Choroid plexus epithelial cell (primary cell): Measurements from ENCODE around the gene TFRC.

ENCODE experiments used
- DNase-seq: peaks from one replicate; pipeline ENCODE4 v3.0.0-alpha.2; 2010; ENCODE audit warnings: low read depth
- H3K4me3 ChIP-seq: 2 replicates; pipeline ENCODE4 v1.5.1; 2011; ENCODE audit warnings: low read depth, mild to moderate bottlenecking, control low read depth, low read length, moderate library complexity
- TF ChIP-seq, protein P1 (sequence below): conservative IDR thresholded peaks from 2 replicates; pipeline ENCODE4 v1.5.1; 2011; ENCODE audit warnings: low read depth, mild to moderate bottlenecking, control low read depth, inconsistent platforms, low read length, moderate library complexity

Gene TFRC

DNA sequence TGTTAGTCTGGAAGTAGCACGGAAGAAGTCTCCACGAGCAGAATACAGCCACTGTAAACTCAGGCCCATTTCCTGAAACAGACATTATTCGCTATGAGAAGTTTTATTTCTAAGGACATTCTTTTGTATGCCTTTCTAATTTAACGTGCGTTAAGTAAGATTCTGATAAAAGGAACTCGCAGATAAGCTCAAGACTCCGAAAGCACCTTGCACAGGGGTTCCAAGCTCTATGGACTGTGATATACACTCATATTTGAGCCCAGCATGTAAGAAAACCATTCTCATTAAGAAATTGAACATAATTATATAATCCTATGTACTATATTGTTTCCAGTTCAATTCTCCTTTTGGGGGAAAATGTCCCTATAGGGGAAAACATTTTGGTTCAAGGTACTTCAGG is 28.4 kb downstream of the TFRC start:
- no peak overlapping the region for H3K4me3 ChIP-seq
- DNase-seq = no peak
- TF ChIP-seq, protein P1, sequence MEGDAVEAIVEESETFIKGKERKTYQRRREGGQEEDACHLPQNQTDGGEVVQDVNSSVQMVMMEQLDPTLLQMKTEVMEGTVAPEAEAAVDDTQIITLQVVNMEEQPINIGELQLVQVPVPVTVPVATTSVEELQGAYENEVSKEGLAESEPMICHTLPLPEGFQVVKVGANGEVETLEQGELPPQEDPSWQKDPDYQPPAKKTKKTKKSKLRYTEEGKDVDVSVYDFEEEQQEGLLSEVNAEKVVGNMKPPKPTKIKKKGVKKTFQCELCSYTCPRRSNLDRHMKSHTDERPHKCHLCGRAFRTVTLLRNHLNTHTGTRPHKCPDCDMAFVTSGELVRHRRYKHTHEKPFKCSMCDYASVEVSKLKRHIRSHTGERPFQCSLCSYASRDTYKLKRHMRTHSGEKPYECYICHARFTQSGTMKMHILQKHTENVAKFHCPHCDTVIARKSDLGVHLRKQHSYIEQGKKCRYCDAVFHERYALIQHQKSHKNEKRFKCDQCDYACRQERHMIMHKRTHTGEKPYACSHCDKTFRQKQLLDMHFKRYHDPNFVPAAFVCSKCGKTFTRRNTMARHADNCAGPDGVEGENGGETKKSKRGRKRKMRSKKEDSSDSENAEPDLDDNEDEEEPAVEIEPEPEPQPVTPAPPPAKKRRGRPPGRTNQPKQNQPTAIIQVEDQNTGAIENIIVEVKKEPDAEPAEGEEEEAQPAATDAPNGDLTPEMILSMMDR = no peak

DNA sequence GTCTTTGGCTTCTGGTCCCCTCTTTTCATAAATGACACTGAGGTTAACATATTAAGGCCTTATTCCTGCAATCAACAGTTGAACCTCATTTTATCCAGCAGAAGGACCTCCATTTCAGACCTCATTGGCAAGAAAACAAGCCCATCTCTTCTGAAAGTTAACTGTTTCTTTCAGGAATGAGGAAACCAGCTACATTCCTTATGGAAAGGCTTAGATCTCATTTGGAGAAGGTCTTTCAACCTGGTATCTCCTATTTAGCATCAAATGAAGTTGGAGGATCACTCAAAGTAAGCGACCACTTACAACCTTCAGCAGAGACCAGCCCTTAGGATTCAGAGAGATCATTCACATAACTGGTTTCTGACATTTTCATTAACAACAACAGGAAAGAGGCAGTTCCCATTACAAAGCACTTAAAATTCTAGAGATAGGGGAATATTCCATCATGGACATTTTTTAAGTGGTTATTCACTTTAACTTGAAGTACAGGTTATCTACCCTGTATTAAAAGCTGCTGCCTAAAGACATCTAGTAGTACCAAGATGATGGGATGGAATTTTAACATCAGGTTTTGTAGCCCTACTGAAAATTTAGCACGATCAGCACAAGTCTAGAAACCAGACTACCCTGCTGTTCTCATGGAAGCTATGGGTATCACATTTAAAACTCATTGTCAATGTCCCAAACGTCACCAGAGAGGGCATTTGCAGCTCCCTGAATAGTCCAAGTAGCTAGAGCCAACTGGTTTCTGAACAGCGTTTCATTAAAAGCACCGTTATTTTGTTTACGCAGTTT is 30.4 kb downstream of the TFRC start:
- no peak overlapping the region for H3K4me3 ChIP-seq
- DNase-seq = no peak
- TF ChIP-seq, protein P1 = no peak

GRCh38 chr3:196050597-196050996 is 31.3 kb downstream of the TFRC start:
- no peak for DNase-seq
- TF ChIP-seq, protein P1 = no peak
- H3K4me3 ChIP-seq = no peak overlapping the region

DNA sequence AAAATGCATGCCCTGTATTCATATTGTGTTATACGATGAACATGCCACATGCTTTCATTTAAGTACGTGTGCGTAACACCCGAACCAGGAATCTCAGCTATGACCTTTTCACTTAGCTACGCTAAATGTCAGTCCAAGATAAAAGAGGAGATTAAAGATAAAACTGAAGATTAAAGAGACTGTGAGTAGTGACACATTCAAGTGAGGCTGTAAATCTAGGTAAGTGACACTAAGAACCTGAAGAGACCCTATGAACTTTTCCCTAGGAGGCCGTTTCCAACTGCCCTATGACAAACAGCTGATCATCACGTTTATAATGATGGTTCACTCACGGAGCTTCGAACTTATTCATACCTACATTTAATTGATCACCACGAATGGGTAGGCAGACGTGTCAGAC is 32.2 kb downstream of the TFRC start:
- H3K4me3 ChIP-seq = no peak overlapping the region
- no peak for DNase-seq
- TF ChIP-seq, protein P1 = no peak

DNA sequence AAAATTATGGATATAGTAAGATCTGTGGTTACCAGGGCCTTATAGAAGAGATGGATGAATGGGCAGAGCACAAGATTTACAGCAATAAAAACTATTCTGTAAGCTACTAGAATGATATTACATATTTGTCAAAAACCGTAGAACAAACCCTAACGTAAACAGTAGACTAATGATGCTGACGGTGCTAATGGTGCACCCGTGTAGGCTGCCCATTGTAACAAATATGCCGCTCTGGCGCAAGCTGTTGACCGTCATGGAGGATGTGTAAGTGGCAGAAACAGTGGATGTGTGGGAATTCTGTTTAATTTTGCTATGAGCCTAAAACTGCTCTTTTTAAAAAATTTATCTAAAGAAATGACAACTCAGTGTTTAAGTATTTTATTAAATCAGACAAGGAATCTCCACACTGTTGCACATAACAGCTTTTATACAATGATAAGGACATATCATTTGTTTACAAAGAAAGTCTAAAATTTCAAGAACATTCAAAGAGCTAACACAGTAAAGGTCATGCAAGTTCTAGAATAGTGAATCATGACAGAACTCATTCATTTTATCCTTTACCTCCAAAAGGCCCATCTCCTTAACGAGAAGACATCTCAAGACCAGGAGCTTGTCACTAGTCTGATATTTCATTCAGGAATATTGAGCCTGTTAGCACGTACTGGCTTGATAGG is 32.8 kb downstream of the TFRC start:
- no peak for DNase-seq
- TF ChIP-seq, protein P1 = no peak
- no peak overlapping the region for H3K4me3 ChIP-seq

GRCh38 chr3:196047391-196048030 is 34.4 kb downstream of the TFRC start:
- TF ChIP-seq, protein P1 = no peak
- DNase-seq = no peak
- no peak overlapping the region for H3K4me3 ChIP-seq
